ENCODE data around the gene PAEP.

GRCh38 chr9:135584934-135585333 lies 23.4 kb downstream of the PAEP start:
- TF ChIP-seq CTCF (IDR thresholded peaks at IDR 0.05) = no peak
- TF ChIP-seq EP300 (IDR thresholded peaks at IDR 0.05) = no peak
- TF ChIP-seq POLR2A (IDR thresholded peaks at IDR 0.05) = no peak

Measured in ovary (tissue), 3 donors.